Progenitor cell of endocrine pancreas (in vitro differentiated cells): ENCODE data around the gene FCRL5. TPM values are rescaled to one million over a fixed set of nuclear protein-coding genes. Genes with fewer than 3 reads are reported as not detected.

Experiments used
- DNase-seq: peaks from one replicate; pipeline ENCODE4 v3.0.0; 2021; ENCODE audit warnings: low spot score; ENCODE audit not compliant: unreplicated experiment
- H3K27ac Mint-ChIP-seq: 2 replicates; pipeline ENCODE4 v1.8.0; 2021; ENCODE audit warnings: mild to moderate bottlenecking, moderate library complexity, mixed read lengths
- H3K27me3 Mint-ChIP-seq: 2 replicates; pipeline ENCODE4 v1.8.0; 2021; ENCODE audit warnings: mixed read lengths
- H3K36me3 Mint-ChIP-seq: 2 replicates; pipeline ENCODE4 v1.8.0; 2022; ENCODE audit warnings: mixed read lengths; ENCODE audit not compliant: insufficient read depth
- H3K4me1 Mint-ChIP-seq: 2 replicates; pipeline ENCODE4 v1.8.0; 2021; ENCODE audit warnings: low read depth, mixed read lengths
- H3K4me3 Mint-ChIP-seq: 2 replicates; pipeline ENCODE4 v1.8.0; 2021; ENCODE audit warnings: low read depth, mild to moderate bottlenecking, moderate library complexity, mixed read lengths
- H3K9me3 Mint-ChIP-seq: 2 replicates; pipeline ENCODE4 v1.8.0; 2021; ENCODE audit warnings: low read depth, mixed read lengths
- CTCF ChIP-seq: fragments of 200-600 bp; sonication (generic); IDR thresholded peaks from one replicate; pipeline ENCODE4 v1.5.0; 2021; ENCODE audit warnings: antibody characterized with exemption, mild to moderate bottlenecking; ENCODE audit not compliant: unreplicated experiment
- total RNA-seq: library from RNA; stranded (reverse); gene quantifications from 2 replicates; pipeline ENCODE4 v1.2.1, GENCODE V29; 2021

FCRL5 gene
- total RNA-seq, 1 donor from 2014 or later, result not detected

GRCh38 chr1:157515709-157516108 lies 36.6 kb downstream of the FCRL5 start:
- Mint-ChIP-seq H3K9me3 (no peaks in the 10 kb centered on the region), H3K27me3 (no peaks in the 10 kb centered on the region), H3K27ac (no peak overlapping the region), H3K36me3 (no peaks in the 10 kb centered on the region), H3K4me3 (no peak overlapping the region), H3K4me1 (no peaks in the 10 kb centered on the region)
- DNase-seq, result no peak
- no peak for TF ChIP-seq CTCF

GRCh38 chr1:157515141-157515540 lies 37.2 kb downstream of the FCRL5 start:
- Mint-ChIP-seq H3K4me3 (no peak overlapping the region), H3K27ac (no peak overlapping the region), H3K27me3 (no peaks in the 10 kb centered on the region), H3K9me3 (no peaks in the 10 kb centered on the region), H3K36me3 (no peaks in the 10 kb centered on the region), H3K4me1 (no peaks in the 10 kb centered on the region)
- no peak for TF ChIP-seq CTCF
- DNase-seq, result no peak

- Mint-ChIP-seq H3K36me3 (no peaks in the 10 kb centered on the region), H3K9me3 (no peaks in the 10 kb centered on the region), H3K4me1 (no peaks in the 10 kb centered on the region), H3K27me3 (peaks cover 4% of the 10 kb centered on the region), H3K27ac (no peak overlapping the region), H3K4me3 (no peak overlapping the region)
- TF ChIP-seq CTCF, result no peak
- no peak for DNase-seq
Measured at GRCh38 chr1:157512036-157512969, 40.0 kb downstream of the FCRL5 start.

- H3K36me3 Mint-ChIP-seq, result no peaks in the 10 kb centered on the region
- H3K27ac Mint-ChIP-seq, result no peak overlapping the region
- H3K27me3 Mint-ChIP-seq, result peaks cover 12% of the 10 kb centered on the region
- H3K9me3 Mint-ChIP-seq, result no peaks in the 10 kb centered on the region
- no peak overlapping the region for H3K4me3 Mint-ChIP-seq
- H3K4me1 Mint-ChIP-seq, result no peaks in the 10 kb centered on the region
- TF ChIP-seq CTCF, result no peak
- no peak for DNase-seq
Measured at GRCh38 chr1:157509546-157510232, 42.6 kb downstream of the FCRL5 start.

GRCh38 chr1:157505481-157506272 lies 46.6 kb downstream of the FCRL5 start:
- peaks cover 12% of the 10 kb centered on the region for H3K27me3 Mint-ChIP-seq
- H3K4me3 Mint-ChIP-seq, result no peak overlapping the region
- H3K9me3 Mint-ChIP-seq, result peaks cover 6% of the 10 kb centered on the region
- no peaks in the 10 kb centered on the region for H3K36me3 Mint-ChIP-seq
- peak; percentile 47 for DNase-seq
- H3K27ac Mint-ChIP-seq, result no peak overlapping the region
- H3K4me1 Mint-ChIP-seq, result no peaks in the 10 kb centered on the region
- peak; percentile 88 for TF ChIP-seq CTCF
